GM21717 (cell line): ENCODE data around the gene NELL2.
"Not testable (repeated sequence)": the region's sequence is repeated elsewhere in the genome, so short reads cannot be mapped to it uniquely, and the experiment has no call there.

Experiments used
- ATAC-seq: cut with Tn5 transposase; IDR thresholded peaks from one replicate; pipeline ENCODE4 v1.9.1; 2021; ENCODE audit warnings: mild to moderate bottlenecking, moderate library complexity; ENCODE audit not compliant: unreplicated experiment

NELL2 gene

DNA sequence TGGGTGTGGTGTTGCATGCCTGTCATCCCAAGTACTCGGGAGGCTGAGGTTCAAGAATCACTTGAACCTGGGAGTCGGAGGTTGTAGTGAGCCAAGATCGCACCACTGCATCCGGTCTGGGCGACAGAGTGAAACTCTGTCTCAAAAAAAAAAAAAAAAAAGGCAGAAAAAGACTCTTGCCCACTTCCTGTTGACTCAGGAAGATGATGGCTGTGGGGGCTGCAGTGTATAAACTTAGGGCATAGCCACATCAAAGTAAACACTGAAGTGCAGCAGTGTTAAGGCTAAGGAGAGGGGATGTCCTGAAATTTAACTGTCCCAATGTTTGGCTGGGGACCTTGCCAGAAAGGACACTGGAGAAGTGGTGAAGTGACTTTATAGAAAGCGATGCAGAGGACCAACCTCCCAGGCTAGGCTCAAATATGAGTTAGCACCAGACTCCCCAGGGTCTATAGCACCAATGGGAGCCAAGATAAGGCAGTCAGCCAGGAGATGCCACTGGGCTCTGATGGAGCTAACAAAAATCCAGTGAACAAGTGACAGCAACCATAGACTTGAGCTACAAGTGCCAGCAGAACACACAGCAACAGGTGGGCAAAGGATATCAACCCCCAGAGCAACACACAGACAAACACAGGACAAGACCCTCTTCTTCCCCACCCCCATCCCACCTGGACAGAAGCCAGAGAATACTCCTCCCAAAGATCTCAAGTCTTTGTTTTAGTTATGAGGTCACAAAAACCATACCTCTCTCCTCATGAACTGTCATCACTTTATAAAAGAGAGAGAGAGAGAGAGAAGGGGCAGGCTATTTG, 28.0 kb downstream of the NELL2 start:
- ATAC-seq, result peak; percentile 89

GRCh38 chr12:44847403-44847802, 28.7 kb downstream of the NELL2 start:
- ATAC-seq, result peak; percentile 27

DNA sequence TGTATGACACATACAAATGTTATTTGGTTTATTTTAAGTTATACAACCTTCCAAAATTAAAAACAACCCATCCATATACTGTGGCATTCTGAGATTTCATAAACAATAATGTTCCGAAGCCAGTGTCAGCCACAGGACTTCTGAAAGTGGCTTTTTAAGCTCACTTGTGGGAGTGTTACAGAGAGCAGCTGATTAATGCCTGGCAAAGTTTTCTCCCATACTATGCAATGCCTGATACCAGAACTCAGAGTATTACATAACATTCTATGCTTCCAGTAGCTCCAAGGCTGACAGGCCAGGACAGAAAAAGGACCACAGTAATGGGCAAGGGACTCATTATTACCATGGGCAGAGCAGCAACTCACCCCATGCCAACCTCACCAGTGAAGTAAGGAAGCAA, 29.3 kb downstream of the NELL2 start:
- no peak for ATAC-seq

DNA sequence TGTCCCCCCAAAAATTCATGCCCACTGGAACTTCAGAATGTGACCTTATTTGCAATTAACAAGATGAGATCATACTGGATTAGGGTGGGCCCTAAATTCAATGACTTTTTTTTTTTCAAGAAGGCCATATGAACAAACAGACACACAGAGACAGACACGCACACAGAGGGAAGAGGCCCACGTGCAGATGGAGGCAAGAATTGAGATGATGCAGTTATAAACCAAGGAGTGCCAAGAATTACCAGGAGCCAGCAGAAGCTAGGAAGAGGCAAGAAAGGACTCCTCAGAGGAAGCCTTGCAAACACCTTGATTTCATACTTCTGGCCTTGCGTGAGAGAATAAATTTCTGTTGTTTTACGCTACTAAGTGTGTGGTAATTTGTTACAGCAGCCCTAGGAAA, 33.4 kb downstream of the NELL2 start:
- ATAC-seq, result no peak

GRCh38 chr12:44839785-44840184, 36.3 kb downstream of the NELL2 start:
- no peak for ATAC-seq

- no peak for ATAC-seq
Measured at GRCh38 chr12:44837114-44837755, 38.9 kb downstream of the NELL2 start.

DNA sequence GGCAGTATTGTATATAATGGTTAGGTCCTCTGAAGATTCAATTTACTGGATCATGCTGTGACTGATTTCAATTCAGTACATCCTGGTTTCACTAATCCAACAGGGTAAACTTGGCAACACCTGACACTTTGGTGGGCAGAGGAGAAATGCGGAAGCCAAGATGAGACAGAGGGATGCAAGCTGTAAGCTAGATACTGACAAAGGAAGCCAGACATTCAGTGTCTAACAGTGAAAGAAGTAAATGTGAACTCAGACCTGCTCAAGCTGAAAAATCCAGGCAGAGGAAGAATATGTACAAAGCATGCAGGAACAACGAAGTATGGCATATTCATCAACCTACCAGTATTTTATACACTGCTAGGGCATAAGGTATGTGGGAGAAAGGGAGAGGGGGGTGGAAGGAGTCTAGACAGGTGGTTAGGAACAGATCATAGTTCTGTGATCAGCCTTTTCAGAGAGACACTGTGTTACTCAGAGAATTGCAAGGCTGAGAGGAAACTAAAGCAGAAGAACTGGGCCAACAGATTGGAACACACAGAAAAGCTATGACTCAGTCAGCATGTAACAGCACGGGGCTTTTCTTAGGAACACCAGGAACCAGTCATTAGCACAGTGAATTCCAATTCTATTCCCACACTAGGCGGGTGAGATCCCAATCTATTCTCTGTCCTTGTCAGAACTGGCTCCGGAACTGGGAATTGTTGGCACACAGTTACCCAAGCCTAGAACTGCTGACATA, 40.3 kb downstream of the NELL2 start:
- no peak for ATAC-seq

DNA sequence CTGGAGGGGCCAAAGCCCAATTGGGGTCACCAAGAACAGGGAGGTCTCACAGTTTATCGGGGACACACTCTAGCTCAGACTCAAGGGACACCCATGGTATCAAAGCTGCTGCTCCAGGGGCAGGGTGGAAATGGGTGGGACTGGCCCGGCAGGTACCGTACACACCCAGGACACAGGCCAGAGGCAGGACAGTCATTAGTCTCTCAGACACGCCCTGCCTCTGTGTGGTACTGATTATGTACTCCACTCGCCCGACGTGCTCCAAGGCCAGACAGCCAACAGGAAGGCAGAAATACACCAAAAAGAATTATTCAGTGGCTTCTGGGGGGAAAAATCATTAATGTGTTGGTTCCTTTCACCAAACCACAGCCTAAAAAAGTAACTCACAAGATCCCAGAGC, 41.1 kb downstream of the NELL2 start:
- not testable (repeated sequence) for ATAC-seq

- ATAC-seq, result no peak
Measured at GRCh38 chr12:44833561-44833960, 42.6 kb downstream of the NELL2 start.

DNA sequence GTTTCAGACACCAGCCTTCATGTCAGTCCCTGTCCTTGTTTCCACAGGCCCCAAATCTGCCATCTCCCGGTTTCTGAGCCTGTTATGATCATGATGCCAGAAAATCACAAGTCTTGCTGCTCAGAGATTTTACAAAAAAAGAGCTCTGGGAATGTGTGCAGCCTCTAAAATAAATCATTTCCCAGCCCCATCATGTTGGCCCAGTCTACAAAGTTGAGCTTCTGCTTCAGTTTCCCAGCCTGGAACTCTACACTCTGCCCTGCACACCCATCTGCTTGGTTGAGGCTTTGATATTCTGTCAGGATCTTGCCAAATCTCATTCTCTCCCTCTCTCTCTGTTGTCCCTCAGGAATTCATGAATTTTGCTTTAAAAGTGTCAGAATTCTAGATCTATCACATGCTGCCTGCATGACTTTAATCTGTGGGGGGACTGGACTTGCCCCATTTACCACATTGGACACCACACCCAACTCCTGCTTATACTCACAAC, 45.5 kb downstream of the NELL2 start:
- no peak for ATAC-seq

- no peak for ATAC-seq
Measured at GRCh38 chr12:44829045-44829444, 47.1 kb downstream of the NELL2 start.

GRCh38 chr12:44827832-44828438, 48.2 kb downstream of the NELL2 start:
- ATAC-seq, result no peak

DNA sequence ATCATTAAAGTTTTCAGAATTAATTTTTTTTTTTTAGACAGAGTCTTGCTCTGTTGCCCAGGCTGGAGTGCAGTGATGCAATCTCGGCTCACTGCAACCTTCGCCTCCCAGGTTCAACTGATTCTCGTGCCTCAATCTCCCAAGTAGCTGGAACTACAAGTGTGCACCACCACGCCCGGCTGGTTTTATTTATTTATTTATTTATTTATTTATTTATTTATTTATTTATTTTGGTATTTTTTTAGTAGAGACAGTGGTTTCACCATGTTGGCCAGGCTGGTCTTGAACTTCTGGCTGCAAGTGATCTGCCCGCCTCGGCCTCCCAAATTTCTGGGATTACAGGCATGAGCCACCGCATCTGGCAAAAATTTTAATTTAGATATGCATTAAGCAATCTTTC, 54.4 kb downstream of the NELL2 start:
- not testable (repeated sequence) for ATAC-seq

DNA sequence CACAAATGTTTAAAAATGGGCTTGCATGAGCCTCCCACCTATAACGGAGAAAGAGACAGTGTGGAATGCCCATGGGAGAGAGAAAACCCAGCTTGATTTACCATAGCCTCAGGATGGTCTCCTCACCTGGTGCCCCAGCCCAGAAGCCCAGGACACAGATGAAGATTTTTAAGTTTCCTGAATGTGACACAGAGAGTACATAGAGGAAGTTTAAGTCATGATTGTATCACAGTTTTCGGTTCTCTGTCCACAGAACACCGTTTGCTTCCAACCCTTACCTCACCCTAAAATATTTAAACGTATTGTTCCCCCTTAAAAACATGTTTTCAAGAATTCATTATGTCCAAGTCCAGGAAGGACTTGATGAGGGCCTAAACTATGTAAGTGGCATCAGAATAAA, 56.2 kb downstream of the NELL2 start:
- no peak for ATAC-seq

DNA sequence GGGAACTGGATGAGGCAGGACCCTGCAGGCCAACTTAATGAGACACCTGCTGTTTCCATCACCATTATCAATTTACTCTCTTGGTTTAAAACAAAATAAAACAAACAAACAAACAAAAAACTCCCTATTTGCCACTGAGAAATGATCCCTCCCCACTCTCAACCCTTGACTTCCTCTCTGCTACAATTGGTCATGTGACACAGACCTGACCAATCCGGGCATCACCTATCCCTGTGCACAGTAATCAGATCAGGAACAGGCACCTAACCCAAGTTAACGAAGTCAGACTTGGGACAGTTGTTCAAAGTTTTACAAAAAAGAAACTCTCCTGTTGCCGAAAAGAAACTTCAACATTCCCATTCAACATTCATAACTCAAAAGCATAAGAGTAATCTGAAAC, 58.4 kb downstream of the NELL2 start:
- ATAC-seq, result no peak

- no peak for ATAC-seq
Measured at GRCh38 chr12:44816446-44817017, 59.6 kb downstream of the NELL2 start.

GRCh38 chr12:44812062-44812461, 64.1 kb downstream of the NELL2 start:
- no peak for ATAC-seq

DNA sequence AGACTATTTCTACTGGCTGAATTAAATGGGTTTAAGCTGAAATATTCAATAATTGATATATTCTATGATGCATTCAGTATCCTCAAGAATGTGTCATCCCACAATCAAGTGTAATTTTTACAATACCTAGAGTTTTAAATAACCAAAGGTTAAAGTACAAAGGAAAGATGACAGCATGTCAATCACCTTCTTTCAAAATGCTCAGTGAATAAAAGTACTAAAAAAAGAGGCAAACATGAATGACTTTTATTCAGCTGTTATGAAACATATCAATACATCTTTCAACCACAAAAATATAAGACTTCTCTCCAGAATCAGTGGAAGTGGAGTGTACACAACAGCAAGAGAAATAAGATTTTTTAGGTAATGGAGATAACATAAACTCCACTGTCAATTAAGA, 72.0 kb downstream of the NELL2 start:
- ATAC-seq, result no peak

DNA sequence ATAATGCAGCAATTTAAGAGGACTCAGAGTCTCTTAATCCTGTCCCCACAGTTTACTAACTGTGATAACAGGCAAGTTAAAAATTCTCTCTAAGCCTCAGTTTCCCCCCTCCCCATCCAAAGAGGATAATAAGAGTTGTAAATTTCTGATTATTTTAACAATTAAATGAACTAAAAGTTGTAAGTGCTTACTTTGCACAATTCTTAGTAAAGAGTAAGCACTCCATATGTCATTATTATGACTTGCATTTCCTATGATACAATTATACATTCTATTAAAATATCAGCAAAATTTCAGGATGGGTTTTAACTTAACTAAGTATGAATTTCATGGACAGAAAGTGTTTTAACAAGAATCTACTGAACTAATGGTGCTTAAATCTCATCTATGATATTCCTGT, 80.1 kb downstream of the NELL2 start:
- no peak for ATAC-seq

DNA sequence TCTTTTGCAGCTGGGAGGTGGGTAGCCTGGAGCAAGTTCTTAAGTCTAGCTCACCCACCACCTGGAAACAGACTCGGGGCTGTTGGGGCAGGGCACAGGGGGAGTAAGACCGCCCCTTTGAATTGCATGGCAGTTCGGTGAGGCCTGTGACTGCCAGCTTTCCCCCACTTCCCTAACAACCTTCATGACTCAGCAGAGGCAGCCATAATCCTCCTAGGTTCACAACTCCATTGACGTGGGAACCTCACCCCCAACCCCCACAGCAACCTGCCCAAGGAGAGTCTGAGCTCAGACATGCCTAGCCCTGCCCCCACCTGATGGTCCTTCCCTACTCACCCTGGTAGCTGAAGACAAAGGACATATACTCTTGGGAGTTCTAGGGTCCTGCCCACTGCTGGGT, 87.4 kb downstream of the NELL2 start:
- ATAC-seq, result no peak

DNA sequence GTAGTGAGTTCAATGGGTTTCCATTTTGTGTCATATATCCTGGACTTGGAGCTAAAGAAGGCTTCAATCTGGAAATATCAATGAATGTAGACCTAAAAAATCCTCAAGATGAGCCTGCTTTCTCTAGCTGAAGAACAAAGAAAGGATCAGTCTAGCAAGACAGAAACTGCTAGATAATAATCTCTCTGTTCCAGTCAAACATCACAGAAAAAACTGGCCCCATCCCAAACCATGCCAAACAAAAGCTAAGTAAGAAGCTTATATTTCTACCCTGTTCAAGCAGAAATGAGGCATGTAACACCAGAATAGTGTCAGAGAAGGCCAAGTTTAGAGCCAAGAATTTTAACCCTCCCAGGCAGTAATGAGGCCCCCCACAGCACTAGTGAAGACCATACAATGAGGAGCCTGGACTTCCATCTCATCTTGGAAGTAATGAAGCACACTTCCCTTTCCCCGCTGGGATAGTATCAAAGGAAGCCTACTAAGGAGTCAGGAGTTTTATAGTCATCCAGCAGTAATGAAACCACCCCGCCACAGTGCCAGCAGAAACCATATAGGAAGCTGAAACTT, 95.8 kb downstream of the NELL2 start:
- no peak for ATAC-seq
